Measurements from ENCODE around the gene INPP5D.

- no peak for TF ChIP-seq CTCF (IDR thresholded peaks at IDR 0.05; ENCODE audit: borderline replicate concordance, extremely low read depth, low read length, poor library complexity, severe bottlenecking)
- no peak for TF ChIP-seq EZH2 (IDR thresholded peaks at IDR 0.05; ENCODE audit: borderline replicate concordance, low read depth, low read length, severe bottlenecking)
Measured at GRCh38 chr2:233105930-233106329, 45.8 kb downstream of the INPP5D start.
